HepG2 (cell line): ENCODE data around the gene CCDC57. TPM values are rescaled to one million over a fixed set of nuclear protein-coding genes. Genes with fewer than 3 reads are reported as not detected.

Source experiments
- DR1 ChIP-seq: sonication (generic); formaldehyde crosslinking; IDR thresholded peaks from 2 replicates; pipeline ENCODE4 v1.8.0; 2021; ENCODE audit warnings: mild to moderate bottlenecking, missing genetic modification reagents, inconsistent platforms
- EED ChIP-seq: sonication (generic); formaldehyde crosslinking; IDR thresholded peaks from 2 replicates; pipeline ENCODE4 v1.5.0; 2020; ENCODE audit warnings: mild to moderate bottlenecking, missing genetic modification reagents
- HBP1 ChIP-seq: IDR thresholded peaks from 2 replicates; pipeline ENCODE4 v1.6.1; 2016; ENCODE audit warnings: low read depth, control low read depth
- ISL2 ChIP-seq: sonication (generic); formaldehyde crosslinking; IDR thresholded peaks from 2 replicates; pipeline ENCODE4 v1.5.0; 2020; ENCODE audit warnings: missing genetic modification reagents
- KDM5B ChIP-seq: sonication (generic); formaldehyde crosslinking; IDR thresholded peaks from 2 replicates; pipeline ENCODE4 v1.4.0; 2020; ENCODE audit warnings: missing genetic modification reagents, mild to moderate bottlenecking, borderline replicate concordance
- NFYB ChIP-seq: sonication (generic); formaldehyde crosslinking; IDR thresholded peaks from 2 replicates; pipeline ENCODE4 v1.4.0; 2020; ENCODE audit warnings: missing genetic modification reagents
- RBM39 ChIP-seq: fragments of 200-400 bp; formaldehyde crosslinking; IDR thresholded peaks from one replicate; pipeline ENCODE4 v1.6.1; 2018; ENCODE audit warnings: antibody characterized with exemption, mild to moderate bottlenecking, low read depth, low read length; ENCODE audit not compliant: poor library complexity, severe bottlenecking
- THRA ChIP-seq: sonication (generic); formaldehyde crosslinking; IDR thresholded peaks from 2 replicates; pipeline ENCODE4 v1.4.0; 2020; ENCODE audit warnings: missing genetic modification reagents, borderline replicate concordance
- YEATS4 ChIP-seq: sonication (generic); formaldehyde crosslinking; IDR thresholded peaks from 2 replicates; pipeline ENCODE4 v1.4.0; 2020; ENCODE audit warnings: missing genetic modification reagents, borderline replicate concordance
- ZBTB33 ChIP-seq: sonication (generic); formaldehyde crosslinking; IDR thresholded peaks from 2 replicates; pipeline ENCODE4 v1.4.0; 2020; ENCODE audit warnings: missing genetic modification reagents
- ZBTB38 ChIP-seq: sonication (generic); formaldehyde crosslinking; IDR thresholded peaks from 2 replicates; pipeline ENCODE4 v1.5.1; 2020; ENCODE audit warnings: mild to moderate bottlenecking, missing genetic modification reagents
- ZBTB43 ChIP-seq: sonication (generic); formaldehyde crosslinking; conservative IDR thresholded peaks from 2 replicates; pipeline ENCODE4 v1.4.0; 2020; ENCODE audit warnings: missing genetic modification reagents
- ZNF256 ChIP-seq: sonication (generic); formaldehyde crosslinking; conservative IDR thresholded peaks from 2 replicates; pipeline ENCODE4 v1.4.0; 2020; ENCODE audit warnings: missing genetic modification reagents
- ZNF530 ChIP-seq: sonication (generic); formaldehyde crosslinking; IDR thresholded peaks from 2 replicates; pipeline ENCODE4 v1.5.0; 2020; ENCODE audit warnings: low read depth, mild to moderate bottlenecking, missing genetic modification reagents
- ZNF558 ChIP-seq: sonication (generic); formaldehyde crosslinking; IDR thresholded peaks from 2 replicates; pipeline ENCODE4 v1.9.0; 2022; ENCODE audit warnings: mild to moderate bottlenecking, missing genetic modification reagents, borderline replicate concordance
- ZNF563 ChIP-seq: sonication (generic); formaldehyde crosslinking; IDR thresholded peaks from 2 replicates; pipeline ENCODE4 v1.8.0; 2022; ENCODE audit warnings: mild to moderate bottlenecking, moderate library complexity, missing genetic modification reagents
- ZNF570 ChIP-seq: sonication (generic); formaldehyde crosslinking; IDR thresholded peaks from 2 replicates; pipeline ENCODE4 v1.4.0; 2020; ENCODE audit warnings: mild to moderate bottlenecking, missing genetic modification reagents, borderline replicate concordance
- ZNF703 ChIP-seq: sonication (generic); formaldehyde crosslinking; IDR thresholded peaks from 2 replicates; pipeline ENCODE4 v1.5.1; 2020; ENCODE audit warnings: missing genetic modification reagents, mild to moderate bottlenecking, moderate library complexity, borderline replicate concordance
- ZNF773 ChIP-seq: sonication (generic); formaldehyde crosslinking; IDR thresholded peaks from 2 replicates; pipeline ENCODE4 v1.4.0; 2020; ENCODE audit warnings: missing genetic modification reagents, borderline replicate concordance
- ZNF878 ChIP-seq: sonication (generic); formaldehyde crosslinking; IDR thresholded peaks from 2 replicates; pipeline ENCODE4 v1.8.1; 2023; ENCODE audit warnings: mild to moderate bottlenecking, missing genetic modification reagents, moderate library complexity
- polyA plus RNA-seq, 8 experiments: library from polyadenylated mRNA; depleted of rRNA in 3 of 8; stranded (reverse) in 7 of 8; unstranded in 1 of 8; fragments of >200 nt; fragmentation: Illumina TruSeq in 4 of 8; extraction: Trizol in 4 of 8; gene quantifications; 2 replicates each; pipeline versions ENCODE4 v1.2.1 to v1.2.3, GENCODE V29; 2011 to 2016; ENCODE audit warnings: low read depth in 4 of 8, missing spikeins in 1 of 8, mixed read lengths in 1 of 8; ENCODE audit not compliant: insufficient read depth in 1 of 8
- total RNA-seq, 5 experiments: library from RNA; depleted of rRNA; stranded (reverse); fragments of >200 nt; fragmentation: Illumina TruSeq; extraction: Trizol; gene quantifications; 2 replicates each; pipeline ENCODE4 v1.2.3, GENCODE V29; 2016; ENCODE audit warnings: low read depth in 1 of 5

Gene CCDC57
- total and polyA plus RNA-seq, 2 of the 13 experiments (the other 11 are each of a cell fraction or from before 2014, with no cell fraction given), result 59.3 to 59.9 TPM

- TF ChIP-seq ZNF530 (CRISPR knock-in tag) (no peak), YEATS4 (CRISPR knock-in tag) (peak; percentile 93), ISL2 (CRISPR knock-in tag) (peak; percentile 69; the same call in 1 of the 2 replicates), ZBTB33 (CRISPR knock-in tag) (0 out of 2 replicates have a peak, but pooled peaks have one; percentile 36), RBM39 (peak; percentile 93), ZNF773 (CRISPR knock-in tag) (peak; percentile 77; the same call in 1 of the 2 replicates), DR1 (CRISPR knock-in tag) (peak; percentile 53; the same call in 1 of the 2 replicates), NFYB (CRISPR knock-in tag) (peak; percentile 35), ZNF703 (CRISPR knock-in tag) (no peak), THRA (0 out of 2 replicates have a peak, but pooled peaks have one; percentile 11), ZNF558 (CRISPR knock-in tag) (peak; percentile 96), ZBTB38 (no peak; the same call in 1 of the 2 replicates), ZBTB43 (CRISPR knock-in tag) (peak; percentile 69; the same call in 1 of the 2 replicates), KDM5B (peak; percentile 92), HBP1 (CRISPR knock-in tag) (peak; percentile 90), EED (CRISPR knock-in tag) (peak; percentile 12; the same call in 1 of the 2 replicates), ZNF878 (CRISPR knock-in tag) (peak; percentile 47; the same call in 1 of the 2 replicates), ZNF256 (peak; percentile 71; the same call in 1 of the 2 replicates), ZNF563 (peak; percentile 18; the same call in 1 of the 2 replicates), ZNF570 (no peak)
These were observed 106.6 kb downstream of the CCDC57 start (continued) for GRCh38 chr17:82105882-82106687.
